Measurements from ENCODE around the gene ZNF473.
"Not testable (repeated sequence)": the region's sequence is repeated elsewhere in the genome, so short reads cannot be mapped to it uniquely, and the experiment has no call there.

ZNF473 gene

GRCh38 chr19:50051228-50051895, 25.6 kb downstream of the ZNF473 start:
- not testable (repeated sequence) for DNase-seq

GRCh38 chr19:50051964-50052363, 26.2 kb downstream of the ZNF473 start:
- DNase-seq, result no peak

DNA sequence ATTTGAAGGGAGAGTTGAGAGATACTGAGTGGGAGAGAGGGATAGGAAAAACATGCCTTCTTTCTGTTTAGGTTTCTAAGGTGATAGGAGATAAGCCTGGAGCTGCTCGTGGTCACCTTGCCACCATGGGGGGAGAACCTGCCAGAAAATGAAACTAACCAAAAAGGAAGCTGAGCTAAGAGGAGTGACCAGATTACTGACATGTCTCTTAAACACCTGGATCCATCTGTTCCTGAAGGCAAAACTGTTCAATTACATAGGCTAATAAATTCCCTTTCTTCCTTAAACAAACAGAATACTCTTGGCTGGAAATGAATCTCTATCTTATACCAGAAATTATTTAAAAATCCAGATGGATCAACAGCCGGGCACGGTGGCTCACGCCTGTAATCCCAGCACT, 27.3 kb downstream of the ZNF473 start:
- no peak for DNase-seq

- DNase-seq, result no peak
Observed at GRCh38 chr19:50058425-50058824, 32.6 kb downstream of the ZNF473 start.

DNA sequence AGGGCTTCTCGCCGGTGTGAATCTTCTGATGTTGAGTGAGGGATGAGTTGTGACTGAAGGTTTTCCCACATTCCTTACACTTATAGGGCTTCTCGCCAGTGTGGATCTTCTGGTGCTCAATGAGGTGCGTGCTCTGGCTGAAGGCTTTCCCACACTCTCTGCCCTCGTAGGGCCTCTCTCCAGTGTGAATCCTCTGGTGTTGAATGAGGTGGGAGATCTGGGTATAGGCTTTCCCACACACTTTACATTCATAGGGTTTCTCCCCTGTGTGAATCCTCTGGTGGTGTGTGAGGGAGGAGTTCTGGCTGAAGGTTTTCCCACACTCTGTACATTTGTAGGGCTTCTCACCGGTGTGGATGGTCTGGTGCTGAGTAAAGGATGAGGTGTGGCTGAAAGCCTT, 33.2 kb downstream of the ZNF473 start:
- DNase-seq, result no peak

DNA sequence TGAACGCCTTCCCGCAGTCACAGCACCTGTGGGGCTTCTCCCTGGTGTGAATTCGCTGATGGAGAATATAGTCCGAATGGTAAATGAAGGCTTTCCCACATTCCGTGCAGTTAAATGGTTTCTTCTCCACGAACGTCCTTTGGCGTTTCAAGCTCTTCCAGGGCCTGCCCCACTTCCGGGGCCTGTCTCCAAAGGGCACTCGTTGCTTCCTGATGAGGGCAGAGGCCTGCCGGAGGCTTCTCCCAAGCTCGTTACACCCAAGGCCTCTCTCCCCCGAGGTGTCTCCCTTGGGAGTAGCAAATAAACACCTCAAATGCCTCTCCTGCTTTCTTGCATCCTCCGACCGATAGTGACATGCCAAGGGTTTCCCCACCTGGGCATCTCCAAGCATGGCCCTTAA, 34.3 kb downstream of the ZNF473 start:
- no peak for DNase-seq

DNA sequence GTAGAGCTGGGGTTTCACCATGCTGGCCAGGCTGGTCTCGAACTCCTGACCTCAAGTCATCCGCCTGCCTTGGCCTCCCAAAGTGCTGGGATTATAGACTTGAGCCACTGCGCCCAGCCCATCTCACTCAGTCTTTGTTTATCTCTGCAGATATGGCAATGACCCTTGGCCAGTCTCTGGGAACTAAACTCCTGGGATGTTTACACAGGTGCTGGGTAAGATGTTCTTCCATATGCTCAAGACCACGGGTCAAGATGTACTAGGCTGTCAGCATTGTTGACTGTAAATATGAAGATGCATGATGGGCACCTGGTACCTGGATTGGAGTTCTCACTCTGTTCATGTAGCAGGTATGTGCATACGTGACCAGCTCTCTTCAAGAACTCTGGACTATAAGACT, 35.8 kb downstream of the ZNF473 start:
- DNase-seq, result no peak

DNA sequence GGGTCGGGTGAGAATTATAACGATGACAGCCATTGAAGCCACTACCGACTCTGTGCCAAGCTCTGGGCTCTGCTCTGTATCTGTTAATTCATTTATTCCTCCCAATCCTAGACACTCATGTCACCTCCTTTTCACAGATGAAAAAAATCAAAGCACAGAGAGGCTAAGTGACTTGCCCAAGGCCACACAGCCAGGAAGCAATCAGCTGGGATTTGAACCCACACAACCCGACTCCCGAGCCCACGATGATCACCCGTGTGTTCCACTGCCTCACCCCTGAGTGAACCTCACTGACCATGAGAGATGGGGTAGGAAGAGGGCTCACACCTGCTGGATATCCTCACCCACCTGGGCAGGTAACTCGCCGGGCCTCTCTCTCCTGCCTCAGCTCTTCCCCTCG, 40.1 kb downstream of the ZNF473 start:
- no peak for DNase-seq

GRCh38 chr19:50067575-50067974, 41.8 kb downstream of the ZNF473 start:
- DNase-seq, result no peak

- not testable (repeated sequence) for DNase-seq
Observed at GRCh38 chr19:50068382-50068781, 42.6 kb downstream of the ZNF473 start.

- DNase-seq, result not testable (repeated sequence)
Observed at GRCh38 chr19:50075076-50075475, 49.3 kb downstream of the ZNF473 start.

DNA sequence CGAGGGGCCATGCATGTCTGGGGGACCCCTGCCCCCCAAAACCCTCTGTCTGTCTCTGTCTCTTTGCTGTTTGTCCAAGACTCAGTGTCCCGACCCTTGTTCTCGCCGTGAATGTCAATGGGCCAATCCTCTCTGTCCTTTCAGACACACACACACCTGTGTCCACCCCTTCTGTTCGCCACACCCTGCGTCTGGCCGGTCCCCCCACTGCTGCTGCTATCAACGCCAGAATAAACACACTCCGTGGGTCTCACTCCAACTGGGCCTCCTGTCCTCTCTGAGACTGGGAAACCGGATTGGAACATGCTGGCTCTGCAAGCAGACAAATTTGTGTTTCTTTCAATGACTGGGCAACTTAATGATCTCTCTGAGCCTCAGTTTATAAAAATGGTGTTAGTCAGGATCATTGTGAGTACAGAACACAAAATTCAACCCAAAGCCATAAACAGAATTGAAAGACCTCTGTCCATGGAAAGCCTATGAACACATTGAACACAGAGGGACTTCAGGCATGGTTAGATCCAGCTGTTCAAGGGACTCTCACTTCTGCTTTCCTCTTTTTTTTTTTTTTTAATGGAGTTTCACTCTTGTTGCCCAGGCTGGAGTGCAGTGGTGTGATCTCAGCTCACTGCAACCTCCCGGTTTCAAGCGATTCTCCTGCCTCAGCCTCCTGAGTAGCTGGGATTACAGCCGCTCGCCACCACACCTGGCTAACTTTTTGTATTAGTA, 50.0 kb downstream of the ZNF473 start:
- DNase-seq, result not testable (repeated sequence)

DNA sequence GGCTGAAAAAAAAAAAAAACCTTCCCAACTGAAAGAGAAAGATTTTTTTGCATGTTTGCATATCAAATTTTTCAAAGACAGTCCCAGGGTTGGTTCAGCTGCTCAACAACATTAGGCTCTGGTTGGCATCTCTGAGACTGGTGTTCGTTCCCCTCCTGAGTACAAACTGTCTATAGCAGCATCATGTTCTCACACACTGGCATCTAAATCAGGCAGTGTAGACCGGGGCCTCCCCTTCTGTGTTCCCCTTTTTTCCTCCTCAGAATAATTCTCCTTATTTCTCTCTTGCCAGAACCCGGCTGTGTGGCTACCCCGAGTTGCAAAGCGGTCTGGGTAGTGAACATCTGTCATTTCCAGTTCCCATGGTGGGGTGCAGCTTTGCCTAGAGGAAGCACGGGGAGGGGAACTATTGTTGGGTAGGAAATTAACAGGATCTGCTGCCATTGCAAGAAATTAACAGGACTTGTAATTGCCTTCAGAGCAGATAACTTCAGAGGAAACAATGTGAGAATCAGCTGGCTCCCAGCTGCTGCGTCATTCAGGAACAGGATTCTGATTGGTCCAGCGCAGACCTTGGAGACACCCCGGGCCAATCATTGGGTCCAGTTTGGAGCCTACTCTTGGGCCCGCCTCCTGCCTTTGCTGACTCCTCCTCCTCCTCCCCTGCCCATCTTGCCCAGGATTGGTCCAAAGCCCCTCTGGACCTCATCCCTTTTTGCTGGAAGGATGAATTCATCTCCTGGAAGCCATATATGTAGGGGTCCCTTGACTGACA, 51.0 kb downstream of the ZNF473 start:
- not testable (repeated sequence) for DNase-seq

- not testable (repeated sequence) for DNase-seq
Observed at GRCh38 chr19:50079014-50079413, 53.2 kb downstream of the ZNF473 start.

DNA sequence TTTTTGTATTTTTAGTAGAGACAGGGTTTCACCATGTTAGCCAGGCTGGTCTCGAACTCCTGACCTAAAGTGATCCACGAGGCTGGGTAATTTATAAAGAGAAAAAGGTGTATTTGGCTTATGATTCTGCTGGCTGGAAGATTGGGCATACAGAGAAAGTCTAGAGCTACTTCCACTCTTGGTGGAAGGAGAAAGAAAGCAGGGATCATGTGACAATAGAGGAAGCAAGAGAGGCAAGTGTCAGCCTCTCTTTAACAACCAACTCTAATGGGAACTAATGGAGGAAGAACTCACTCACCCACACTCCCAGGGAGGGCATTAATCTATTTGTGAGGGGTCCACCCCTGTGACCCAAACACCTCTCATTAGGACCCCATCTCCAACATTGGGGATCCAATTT, 58.6 kb downstream of the ZNF473 start:
- DNase-seq, result not testable (repeated sequence)

DNA sequence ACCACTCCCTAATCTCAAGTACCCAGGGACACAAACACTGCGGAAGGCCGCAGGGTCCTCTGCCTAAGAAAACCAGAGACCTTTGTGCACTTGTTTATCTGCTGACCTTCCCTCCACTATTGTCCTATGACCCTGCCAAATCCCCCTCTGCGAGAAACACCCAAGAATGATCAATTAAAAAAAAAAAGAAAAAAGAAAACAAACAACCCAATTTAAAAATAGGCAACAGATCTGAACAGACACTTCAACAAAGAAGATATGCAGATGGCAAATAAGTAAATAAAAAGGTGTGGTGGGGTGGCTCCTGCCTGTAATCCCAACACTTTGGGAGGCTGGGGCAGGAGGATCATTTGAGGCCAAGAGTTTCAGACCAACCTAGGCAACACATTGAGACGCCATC, 61.3 kb downstream of the ZNF473 start:
- not testable (repeated sequence) for DNase-seq

DNA sequence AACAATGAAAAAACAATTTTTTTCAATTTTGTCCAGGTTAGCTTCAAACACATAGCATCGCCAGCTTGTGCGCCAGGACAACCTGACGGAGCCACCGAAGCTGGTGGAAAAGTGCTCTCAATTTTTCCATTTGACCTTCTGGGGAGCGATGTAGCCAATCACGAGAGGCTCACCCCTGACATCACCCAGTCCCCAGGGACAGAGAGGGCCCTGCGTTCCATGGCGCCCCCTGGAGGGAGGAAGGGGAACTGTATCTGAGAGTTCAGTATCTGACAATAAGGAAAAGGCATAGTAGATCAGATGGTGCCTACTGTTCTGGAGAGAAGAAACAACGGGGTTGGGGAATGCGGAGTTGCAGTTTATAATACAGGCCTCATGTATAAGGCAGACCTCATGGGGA, 64.9 kb downstream of the ZNF473 start:
- not testable (repeated sequence) for DNase-seq

GRCh38 chr19:50091786-50092185, 66.0 kb downstream of the ZNF473 start:
- not testable (repeated sequence) for DNase-seq

- DNase-seq, result not testable (repeated sequence)
Observed at GRCh38 chr19:50092597-50092996, 66.8 kb downstream of the ZNF473 start.

DNA sequence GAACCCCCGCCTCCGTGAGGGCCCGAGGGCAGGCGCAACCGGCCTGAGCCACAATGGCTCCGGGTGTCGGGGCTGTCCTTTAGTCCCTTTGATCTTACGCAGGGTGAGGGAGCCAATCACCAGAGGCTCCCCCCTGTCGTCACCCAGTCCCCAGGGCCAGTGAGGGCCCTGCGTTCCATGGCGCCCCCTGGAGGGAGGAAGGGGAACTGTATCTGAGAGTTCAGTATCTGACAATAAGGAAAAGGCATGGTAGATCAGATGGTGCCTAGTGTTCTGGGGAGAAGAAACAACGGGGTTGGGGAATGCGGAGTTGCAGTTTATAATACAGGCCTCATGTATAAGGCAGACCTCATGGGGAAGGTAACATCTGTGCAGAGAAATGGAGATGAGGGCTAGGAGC, 72.1 kb downstream of the ZNF473 start:
- not testable (repeated sequence) for DNase-seq

DNA sequence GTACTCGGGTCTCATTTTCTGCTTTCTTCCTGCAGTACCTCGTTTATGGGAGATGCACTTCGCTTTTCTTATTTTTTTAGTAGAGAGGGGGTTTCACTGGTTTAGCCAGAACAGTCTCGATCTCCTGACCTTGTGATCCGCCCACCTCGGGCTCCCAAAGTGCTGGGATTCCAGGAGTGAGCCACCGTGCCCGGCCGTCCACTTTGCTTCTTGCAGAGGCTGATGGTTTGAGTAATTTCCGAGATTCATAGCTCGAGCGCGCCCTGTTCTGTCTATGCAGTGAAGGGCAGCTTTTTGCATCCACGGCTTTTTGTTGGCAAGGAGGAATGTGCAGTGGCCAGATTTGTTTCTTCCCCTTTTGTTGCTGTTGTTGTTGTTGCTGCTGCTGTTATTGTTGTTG, 73.1 kb downstream of the ZNF473 start:
- DNase-seq, result not testable (repeated sequence)

DNA sequence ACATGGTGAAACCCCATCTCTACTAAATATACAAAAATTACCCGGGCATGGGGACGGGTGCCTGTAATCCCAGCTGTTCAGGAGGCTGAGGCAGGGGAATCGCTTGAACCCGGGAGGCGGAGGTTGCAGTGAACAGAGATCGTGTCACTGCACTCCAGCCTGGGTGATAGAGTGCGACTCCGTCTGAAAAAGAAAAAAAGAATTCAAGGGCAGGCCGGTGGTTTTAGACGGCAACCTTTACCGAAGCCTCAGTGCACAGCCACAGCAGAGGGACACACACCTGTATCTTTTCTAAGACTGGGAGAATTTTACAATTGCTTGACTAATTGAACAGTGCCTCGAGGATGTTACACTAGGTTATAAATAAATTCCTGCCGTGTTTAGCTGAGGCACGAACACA, 73.9 kb downstream of the ZNF473 start:
- DNase-seq, result not testable (repeated sequence)

GRCh38 chr19:50100946-50101345, 75.1 kb downstream of the ZNF473 start:
- DNase-seq, result not testable (repeated sequence)

Measured in NCI-H1694 treated with DMSO at 0.1 percent for 48 hours (cell line).